NT2/D1 (cell line): ENCODE data around the gene PDE6H.

Experiments
- DNase-seq: peaks from one replicate; pipeline ENCODE4 v3.0.0-alpha.2; 2011; ENCODE audit warnings: low read depth, low spot score
- H3K27me3 ChIP-seq: 2 replicates; pipeline ENCODE4 v1.6.0; 2011; ENCODE audit warnings: mild to moderate bottlenecking; ENCODE audit not compliant: insufficient read length, insufficient read depth
- H3K36me3 ChIP-seq: 2 replicates; pipeline ENCODE4 v1.6.1; 2011; ENCODE audit warnings: mild to moderate bottlenecking, low read length, mixed read lengths; ENCODE audit not compliant: insufficient read depth, insufficient read length
- H3K4me1 ChIP-seq: 2 replicates; pipeline ENCODE4 v1.5.1; 2011; ENCODE audit not compliant: insufficient read depth, insufficient read length
- H3K4me3 ChIP-seq: 2 replicates; pipeline ENCODE4 v1.5.1; 2011; ENCODE audit warnings: low read depth; ENCODE audit not compliant: insufficient read length
- H3K9ac ChIP-seq: 2 replicates; pipeline ENCODE4 v1.6.0; 2011; ENCODE audit warnings: low read depth; ENCODE audit not compliant: insufficient read length
- H3K9me3 ChIP-seq: 2 replicates; pipeline ENCODE4 v1.5.1; 2011; ENCODE audit warnings: mild to moderate bottlenecking, low read length; ENCODE audit not compliant: insufficient read depth
- SUZ12 ChIP-seq: IDR thresholded peaks from 2 replicates; pipeline ENCODE4 v1.6.1; 2011; ENCODE audit not compliant: insufficient read length, insufficient read depth; ENCODE audit errors: extremely low read depth
- YY1 ChIP-seq: IDR thresholded peaks from 2 replicates; pipeline ENCODE4 v1.6.1; 2011; ENCODE audit not compliant: insufficient read length, insufficient read depth
- ZNF274 ChIP-seq: IDR thresholded peaks from 2 replicates; pipeline ENCODE4 v1.6.1; 2011; ENCODE audit warnings: mild to moderate bottlenecking, low read depth, low read length

PDE6H gene

GRCh38 chr12:14997998-14998397 is 25.2 kb downstream of the PDE6H start:
- H3K9ac ChIP-seq, result no peak overlapping the region
- TF ChIP-seq YY1, result no peak
- no peak for TF ChIP-seq SUZ12
- no peak for TF ChIP-seq ZNF274
- H3K4me1 ChIP-seq, result no peaks in the 10 kb centered on the region
- H3K36me3 ChIP-seq, result no peaks in the 10 kb centered on the region
- DNase-seq, result no peak
- no peak overlapping the region for H3K4me3 ChIP-seq
- no peaks in the 10 kb centered on the region for H3K9me3 ChIP-seq
- H3K27me3 ChIP-seq, result no peaks in the 10 kb centered on the region

GRCh38 chr12:14999021-14999694 is 26.3 kb downstream of the PDE6H start:
- Histone ChIP-seq H3K36me3 (no peaks in the 10 kb centered on the region), H3K9me3 (no peaks in the 10 kb centered on the region), H3K27me3 (no peaks in the 10 kb centered on the region), H3K4me1 (no peaks in the 10 kb centered on the region), H3K9ac (no peak overlapping the region), H3K4me3 (no peak overlapping the region)
- no peak for DNase-seq
- no peak for TF ChIP-seq SUZ12
- TF ChIP-seq YY1, result no peak
- TF ChIP-seq ZNF274, result no peak

- no peak overlapping the region for H3K9ac ChIP-seq
- H3K27me3 ChIP-seq, result no peaks in the 10 kb centered on the region
- H3K4me1 ChIP-seq, result no peaks in the 10 kb centered on the region
- H3K9me3 ChIP-seq, result no peaks in the 10 kb centered on the region
- DNase-seq, result no peak
- no peak for TF ChIP-seq ZNF274
- no peak for TF ChIP-seq YY1
- TF ChIP-seq SUZ12, result no peak
- no peaks in the 10 kb centered on the region for H3K36me3 ChIP-seq
- H3K4me3 ChIP-seq, result no peak overlapping the region
These were observed 27.0 kb downstream of the PDE6H start for GRCh38 chr12:14999695-15000365.

GRCh38 chr12:15000575-15000974 is 27.7 kb downstream of the PDE6H start:
- H3K4me1 ChIP-seq, result no peaks in the 10 kb centered on the region
- DNase-seq, result no peak
- H3K9ac ChIP-seq, result no peak overlapping the region
- no peaks in the 10 kb centered on the region for H3K27me3 ChIP-seq
- TF ChIP-seq YY1 (no peak), ZNF274 (no peak), SUZ12 (no peak)
- no peaks in the 10 kb centered on the region for H3K9me3 ChIP-seq
- no peak overlapping the region for H3K4me3 ChIP-seq
- H3K36me3 ChIP-seq, result no peaks in the 10 kb centered on the region

- no peak for DNase-seq
- Histone ChIP-seq H3K4me3 (no peak overlapping the region), H3K9ac (no peak overlapping the region), H3K36me3 (no peaks in the 10 kb centered on the region), H3K4me1 (no peaks in the 10 kb centered on the region), H3K27me3 (no peaks in the 10 kb centered on the region), H3K9me3 (no peaks in the 10 kb centered on the region)
- TF ChIP-seq YY1 (no peak), SUZ12 (no peak), ZNF274 (no peak)
These were observed 29.0 kb downstream of the PDE6H start for GRCh38 chr12:15001733-15002382.

- Histone ChIP-seq H3K9ac (no peak overlapping the region), H3K9me3 (no peaks in the 10 kb centered on the region), H3K4me3 (no peak overlapping the region), H3K36me3 (no peaks in the 10 kb centered on the region), H3K4me1 (no peaks in the 10 kb centered on the region), H3K27me3 (no peaks in the 10 kb centered on the region)
- no peak for TF ChIP-seq SUZ12
- TF ChIP-seq ZNF274, result no peak
- no peak for TF ChIP-seq YY1
- DNase-seq, result no peak
These were observed 31.6 kb downstream of the PDE6H start for GRCh38 chr12:15004421-15004820.

GRCh38 chr12:15005064-15005463 is 32.2 kb downstream of the PDE6H start:
- no peak for TF ChIP-seq ZNF274
- TF ChIP-seq SUZ12, result no peak
- no peak for TF ChIP-seq YY1
- H3K4me1 ChIP-seq, result no peaks in the 10 kb centered on the region
- H3K4me3 ChIP-seq, result no peak overlapping the region
- H3K9ac ChIP-seq, result no peak overlapping the region
- no peaks in the 10 kb centered on the region for H3K27me3 ChIP-seq
- no peaks in the 10 kb centered on the region for H3K36me3 ChIP-seq
- H3K9me3 ChIP-seq, result no peaks in the 10 kb centered on the region
- DNase-seq, result no peak
